KMS-11 (cell line): ENCODE measurements around the gene CBR1.

Experiments
- H2AFZ ChIP-seq: fragments of 200-600 bp; sonication (generic); 2 replicates; pipeline ENCODE4 v1.6.1; 2016; ENCODE audit warnings: antibody characterized with exemption, mixed run types, low read depth
- H3K27ac ChIP-seq: fragments of 200-600 bp; sonication (generic); 2 replicates; pipeline ENCODE4 v1.6.1; 2016; ENCODE audit warnings: mild to moderate bottlenecking, mixed run types
- H3K27me3 ChIP-seq: fragments of 200-600 bp; sonication (generic); 2 replicates; pipeline ENCODE4 v1.6.1; 2017; ENCODE audit warnings: mild to moderate bottlenecking, low read depth, mixed run types, moderate library complexity; ENCODE audit not compliant: insufficient read depth
- H3K36me3 ChIP-seq: fragments of 200-600 bp; sonication (generic); 2 replicates; pipeline ENCODE4 v1.6.1; 2017; ENCODE audit warnings: mild to moderate bottlenecking, mixed run types; ENCODE audit not compliant: insufficient read depth
- H3K4me1 ChIP-seq: fragments of 200-600 bp; sonication (generic); 2 replicates; pipeline ENCODE4 v1.6.1; 2016; ENCODE audit warnings: mild to moderate bottlenecking, low read depth, mixed run types; ENCODE audit not compliant: poor library complexity, severe bottlenecking
- H3K4me2 ChIP-seq: fragments of 200-600 bp; sonication (generic); 2 replicates; pipeline ENCODE4 v1.7.0; 2016; ENCODE audit warnings: mild to moderate bottlenecking, mixed run types
- H3K4me3 ChIP-seq: fragments of 200-600 bp; sonication (generic); IDR thresholded peaks from 2 replicates; pipeline ENCODE4 v1.6.1; 2017; ENCODE audit warnings: low read depth, low read length, mixed read lengths; ENCODE audit not compliant: insufficient read depth
- H3K79me2 ChIP-seq: fragments of 200-600 bp; sonication (generic); 2 replicates; pipeline ENCODE4 v1.6.1; 2016; ENCODE audit warnings: low read depth, mixed run types; ENCODE audit not compliant: insufficient read depth
- H3K9ac ChIP-seq: fragments of 200-600 bp; sonication (generic); 2 replicates; pipeline ENCODE4 v1.6.1; 2016; ENCODE audit warnings: mild to moderate bottlenecking, mixed run types
- H4K20me1 ChIP-seq: fragments of 200-600 bp; sonication (generic); 2 replicates; pipeline ENCODE4 v1.6.1; 2016; ENCODE audit warnings: mild to moderate bottlenecking, mixed run types; ENCODE audit not compliant: insufficient read depth
- TF ChIP-seq, protein P1 (sequence below): fragments of 200-600 bp; sonication (generic); conservative IDR thresholded peaks from 2 replicates; pipeline ENCODE4 v1.6.1; 2017; ENCODE audit warnings: low read depth, mild to moderate bottlenecking, antibody characterized with exemption, low read length, moderate library complexity, mixed read lengths

CBR1 gene

GRCh38 chr21:36038701-36039497, 30.9 kb upstream of the CBR1 start:
- Histone ChIP-seq H3K4me1 (no peaks in the 10 kb centered on the region), H3K79me2 (no peaks in the 10 kb centered on the region), H4K20me1 (no peaks in the 10 kb centered on the region), H3K4me3 (no peak overlapping the region), H3K27ac (no peak overlapping the region), H3K27me3 (no peaks in the 10 kb centered on the region), H2AFZ (no peak overlapping the region), H3K4me2 (no peak overlapping the region), H3K9ac (no peak overlapping the region), H3K36me3 (0 out of 2 replicates have a peak, but pooled peaks cover 9% of the 10 kb centered on the region)
- TF ChIP-seq, protein P1, sequence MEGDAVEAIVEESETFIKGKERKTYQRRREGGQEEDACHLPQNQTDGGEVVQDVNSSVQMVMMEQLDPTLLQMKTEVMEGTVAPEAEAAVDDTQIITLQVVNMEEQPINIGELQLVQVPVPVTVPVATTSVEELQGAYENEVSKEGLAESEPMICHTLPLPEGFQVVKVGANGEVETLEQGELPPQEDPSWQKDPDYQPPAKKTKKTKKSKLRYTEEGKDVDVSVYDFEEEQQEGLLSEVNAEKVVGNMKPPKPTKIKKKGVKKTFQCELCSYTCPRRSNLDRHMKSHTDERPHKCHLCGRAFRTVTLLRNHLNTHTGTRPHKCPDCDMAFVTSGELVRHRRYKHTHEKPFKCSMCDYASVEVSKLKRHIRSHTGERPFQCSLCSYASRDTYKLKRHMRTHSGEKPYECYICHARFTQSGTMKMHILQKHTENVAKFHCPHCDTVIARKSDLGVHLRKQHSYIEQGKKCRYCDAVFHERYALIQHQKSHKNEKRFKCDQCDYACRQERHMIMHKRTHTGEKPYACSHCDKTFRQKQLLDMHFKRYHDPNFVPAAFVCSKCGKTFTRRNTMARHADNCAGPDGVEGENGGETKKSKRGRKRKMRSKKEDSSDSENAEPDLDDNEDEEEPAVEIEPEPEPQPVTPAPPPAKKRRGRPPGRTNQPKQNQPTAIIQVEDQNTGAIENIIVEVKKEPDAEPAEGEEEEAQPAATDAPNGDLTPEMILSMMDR: no peak

DNA sequence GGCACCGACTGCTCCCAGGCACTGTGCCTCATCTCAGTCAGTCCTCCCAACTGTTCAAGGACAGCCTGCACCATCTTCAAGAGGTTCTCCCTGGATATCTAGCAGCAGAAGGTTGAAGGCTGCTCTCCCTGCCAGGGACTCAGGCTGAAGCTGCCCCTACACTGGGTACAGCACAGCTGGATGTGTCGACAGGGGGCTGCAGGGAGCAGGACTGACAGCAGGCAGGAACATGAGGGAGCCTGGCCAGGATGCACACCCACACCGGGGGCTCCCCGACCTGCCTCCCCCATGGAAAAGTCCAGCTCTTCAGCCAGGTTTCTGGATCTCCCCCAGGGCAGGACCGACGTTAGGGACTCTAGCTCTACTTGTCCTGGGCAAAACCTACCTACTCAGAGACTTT, 30.0 kb upstream of the CBR1 start:
- H3K36me3 ChIP-seq: 0 out of 2 replicates have a peak, but pooled peaks cover 13% of the 10 kb centered on the region
- no peak overlapping the region for H3K9ac ChIP-seq
- no peaks in the 10 kb centered on the region for H3K4me1 ChIP-seq
- no peak overlapping the region for H3K4me3 ChIP-seq
- no peaks in the 10 kb centered on the region for H4K20me1 ChIP-seq
- H3K79me2 ChIP-seq: no peaks in the 10 kb centered on the region
- H3K27me3 ChIP-seq: no peaks in the 10 kb centered on the region
- TF ChIP-seq, protein P1: no peak
- H3K4me2 ChIP-seq: no peak overlapping the region
- H3K27ac ChIP-seq: no peak overlapping the region
- H2AFZ ChIP-seq: no peak overlapping the region

DNA sequence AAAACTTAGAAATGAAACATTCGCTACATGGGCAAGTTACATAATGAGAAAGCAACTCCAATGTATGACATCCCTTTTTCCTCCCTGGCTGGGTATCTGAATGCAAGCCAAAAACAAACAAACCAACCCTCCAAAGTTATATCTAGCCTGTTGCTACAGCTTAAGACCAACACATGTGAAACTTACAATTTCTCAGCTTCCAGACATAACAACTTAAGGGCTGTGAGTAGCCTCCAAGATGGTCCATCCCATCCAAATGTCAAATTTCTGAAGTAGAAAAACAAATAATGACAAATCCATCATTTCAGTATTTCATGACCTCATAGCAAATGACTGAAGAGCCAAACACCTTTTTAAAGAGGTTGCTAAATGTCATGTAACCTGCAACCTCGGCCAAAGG, 29.4 kb upstream of the CBR1 start:
- no peak overlapping the region for H3K27ac ChIP-seq
- 0 out of 2 replicates have a peak, but pooled peaks cover 13% of the 10 kb centered on the region for H3K36me3 ChIP-seq
- no peaks in the 10 kb centered on the region for H3K4me1 ChIP-seq
- H3K9ac ChIP-seq: no peak overlapping the region
- no peaks in the 10 kb centered on the region for H4K20me1 ChIP-seq
- no peak overlapping the region for H3K4me3 ChIP-seq
- H2AFZ ChIP-seq: no peak overlapping the region
- H3K79me2 ChIP-seq: no peaks in the 10 kb centered on the region
- H3K4me2 ChIP-seq: no peak overlapping the region
- no peaks in the 10 kb centered on the region for H3K27me3 ChIP-seq
- TF ChIP-seq, protein P1: no peak

DNA sequence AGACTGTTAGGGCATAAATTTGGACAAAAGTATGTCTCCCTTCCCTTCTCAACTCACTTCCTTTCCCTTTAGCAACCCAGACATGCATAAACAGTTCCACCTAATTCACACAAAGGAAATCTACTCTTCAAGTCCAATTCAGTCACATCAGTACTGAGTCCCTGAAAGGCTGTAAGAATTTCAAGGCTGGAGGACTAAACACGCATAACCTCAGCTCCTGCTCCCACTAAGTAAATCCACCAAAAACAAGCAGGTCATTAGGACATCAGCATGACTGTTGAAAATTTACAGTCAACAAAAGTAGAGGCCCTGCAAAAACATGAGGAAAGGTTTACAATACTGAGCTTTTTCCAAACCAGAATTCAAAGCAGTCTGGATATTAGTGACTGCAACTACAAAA, 27.9 kb upstream of the CBR1 start:
- TF ChIP-seq, protein P1: no peak
- H3K9ac ChIP-seq: no peak overlapping the region
- H3K36me3 ChIP-seq: 0 out of 2 replicates have a peak, but pooled peaks cover 13% of the 10 kb centered on the region
- H2AFZ ChIP-seq: no peak overlapping the region
- no peak overlapping the region for H3K4me3 ChIP-seq
- no peaks in the 10 kb centered on the region for H3K27me3 ChIP-seq
- H4K20me1 ChIP-seq: no peaks in the 10 kb centered on the region
- no peak overlapping the region for H3K27ac ChIP-seq
- H3K4me1 ChIP-seq: no peaks in the 10 kb centered on the region
- H3K79me2 ChIP-seq: no peaks in the 10 kb centered on the region
- no peak overlapping the region for H3K4me2 ChIP-seq
